Esophagus muscularis mucosa (tissue), 4 donors: ENCODE measurements around the gene ACACA.

Source experiments
- CTCF ChIP-seq, 3 experiments: fragments of 200-600 bp in 2 of 3; fragments of 450-650 bp in 1 of 3; sonication (generic) in 2 of 3; IDR thresholded peaks; one replicate each; pipeline ENCODE4 v1.5.1; 2017 to 2019; ENCODE audit warnings: antibody characterized with exemption in 3 of 3, mild to moderate bottlenecking in 2 of 3, moderate library complexity in 1 of 3
- EP300 ChIP-seq: sonication (generic); formaldehyde crosslinking; IDR thresholded peaks from one replicate; pipeline ENCODE4 v1.6.1; 2017; ENCODE audit warnings: antibody characterized with exemption
- POLR2A ChIP-seq: fragments of 450-650 bp; IDR thresholded peaks from one replicate; pipeline ENCODE4 v1.6.1; 2017; ENCODE audit warnings: antibody characterized with exemption, moderate library complexity, mild to moderate bottlenecking, low read depth
- POLR2AphosphoS5 ChIP-seq, 2 donors: sonication (generic); formaldehyde crosslinking; IDR thresholded peaks; one replicate each; pipeline ENCODE4 v1.6.1; 2017; ENCODE audit warnings: antibody characterized with exemption in 2 of 2

GRCh38 chr17:37365589-37365988, 41.0 kb downstream of the ACACA start:
- TF ChIP-seq CTCF (IDR thresholded peaks at IDR 0.05), result no peak
- no peak for TF ChIP-seq EP300
- no peak for TF ChIP-seq POLR2A
- no peak for TF ChIP-seq POLR2AphosphoS5 (IDR thresholded peaks at IDR 0.05)
